GM11168 (cell line): Measurements from ENCODE around the gene BCL6.

Source experiments
- in situ Hi-C: fragments of 300-500 bp; cut with MboI; formaldehyde crosslinking; loops from one replicate; pipeline ENCODE4 v1.12.0; 2022; ENCODE audit warnings: low sequenced_read_pairs; ENCODE audit not compliant: unreplicated experiment

BCL6 gene

DNA sequence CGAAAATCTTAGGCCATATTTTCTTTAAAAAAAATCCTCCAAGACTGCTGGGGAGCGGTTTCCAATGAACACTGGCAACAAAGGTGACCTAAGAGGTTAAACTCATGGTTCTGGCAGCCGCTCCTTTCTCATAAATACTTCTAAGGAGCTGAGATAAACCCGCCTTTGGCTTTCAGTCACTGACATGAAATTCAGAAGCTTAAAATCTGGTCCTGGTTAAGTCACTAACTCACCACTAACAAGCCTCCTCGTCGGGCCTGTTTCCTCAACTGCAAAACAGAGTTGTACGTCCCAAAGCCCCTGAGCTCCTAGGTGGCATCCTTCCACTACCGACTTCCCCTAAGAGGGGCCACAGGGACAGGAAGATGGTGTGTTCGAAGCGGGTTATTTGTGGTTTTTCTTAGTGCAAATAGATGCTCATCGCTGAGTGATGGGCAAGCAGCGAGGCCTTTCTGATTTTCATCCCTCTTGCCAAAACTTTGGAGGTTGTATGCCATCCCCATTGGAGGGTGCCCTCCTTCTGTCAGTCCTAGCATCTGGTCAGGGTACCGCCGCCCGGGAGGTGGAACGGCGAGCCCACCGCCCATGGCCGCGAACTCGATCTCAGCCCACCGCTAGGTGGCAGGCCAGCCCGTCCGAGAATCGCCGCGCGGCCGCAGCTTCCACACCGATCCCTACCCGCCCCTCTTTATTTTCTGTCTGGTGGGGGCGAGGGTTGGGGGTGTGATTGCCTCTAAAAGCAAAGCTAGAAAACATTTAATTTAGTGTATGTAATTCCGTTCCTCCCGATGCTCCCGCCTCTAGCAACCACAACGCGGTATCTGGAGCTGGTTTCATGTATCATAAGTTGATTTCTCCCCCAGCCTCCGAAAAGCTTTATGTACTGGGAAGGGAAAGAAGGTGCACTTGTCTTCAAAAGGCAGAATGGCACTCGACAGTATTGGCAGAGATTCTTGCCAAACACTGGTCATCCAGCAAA lies 4.6 kb downstream of the BCL6 start:
- in situ Hi-C loops = loop anchor here (5.0 to 25.0 kb wide), 2 partner anchors 1012 to 1397 kb away; no protein-coding TSS in a partner anchor

DNA sequence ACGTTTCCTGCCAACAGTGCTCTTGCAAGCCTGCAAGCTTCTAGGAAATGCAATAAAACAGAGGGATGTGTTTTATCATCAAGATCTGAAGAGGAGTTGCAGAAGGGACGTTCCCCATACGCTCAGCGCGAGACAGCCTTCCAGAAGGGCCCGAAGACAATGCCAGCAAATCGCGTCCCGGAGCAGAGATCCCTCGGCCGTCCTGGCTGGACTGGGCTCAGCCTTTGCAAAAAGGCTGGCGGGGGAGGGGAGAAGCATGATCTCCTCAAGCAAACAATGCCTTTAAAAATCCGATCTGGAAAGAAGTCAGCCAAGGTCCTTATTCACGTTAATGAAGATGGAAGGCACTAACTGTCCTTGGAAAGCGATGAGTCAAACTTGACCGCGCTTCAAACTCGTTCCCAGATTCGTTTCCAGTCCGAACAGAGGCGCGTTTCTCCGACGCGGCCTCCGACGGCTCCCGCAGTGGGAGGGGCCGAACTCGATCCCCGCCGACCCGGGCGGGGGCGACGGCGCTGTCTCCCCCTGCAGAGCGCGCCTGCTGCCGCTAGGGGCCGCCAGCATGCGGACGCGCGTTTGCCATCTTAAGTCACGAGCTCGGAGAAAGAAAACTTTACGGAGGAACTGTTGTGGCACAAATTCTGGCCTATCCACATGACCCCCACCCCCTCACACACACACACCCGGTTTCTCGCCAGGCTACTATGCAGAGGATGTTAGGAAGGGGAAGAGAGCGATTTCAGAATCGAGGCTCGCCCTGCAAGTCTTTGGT lies 5.5 kb downstream of the BCL6 start:
- in situ Hi-C loops = loop anchor here (5.0 to 25.0 kb wide), 3 partner anchors 1013 to 1398 kb away; no protein-coding TSS in a partner anchor

- in situ Hi-C loops = loop anchor here (5.0 to 25.0 kb wide), 2 partner anchors 1218 to 1398 kb away; no protein-coding TSS in a partner anchor
Measured at GRCh38 chr3:187739094-187739560, 6.1 kb downstream of the BCL6 start.

DNA sequence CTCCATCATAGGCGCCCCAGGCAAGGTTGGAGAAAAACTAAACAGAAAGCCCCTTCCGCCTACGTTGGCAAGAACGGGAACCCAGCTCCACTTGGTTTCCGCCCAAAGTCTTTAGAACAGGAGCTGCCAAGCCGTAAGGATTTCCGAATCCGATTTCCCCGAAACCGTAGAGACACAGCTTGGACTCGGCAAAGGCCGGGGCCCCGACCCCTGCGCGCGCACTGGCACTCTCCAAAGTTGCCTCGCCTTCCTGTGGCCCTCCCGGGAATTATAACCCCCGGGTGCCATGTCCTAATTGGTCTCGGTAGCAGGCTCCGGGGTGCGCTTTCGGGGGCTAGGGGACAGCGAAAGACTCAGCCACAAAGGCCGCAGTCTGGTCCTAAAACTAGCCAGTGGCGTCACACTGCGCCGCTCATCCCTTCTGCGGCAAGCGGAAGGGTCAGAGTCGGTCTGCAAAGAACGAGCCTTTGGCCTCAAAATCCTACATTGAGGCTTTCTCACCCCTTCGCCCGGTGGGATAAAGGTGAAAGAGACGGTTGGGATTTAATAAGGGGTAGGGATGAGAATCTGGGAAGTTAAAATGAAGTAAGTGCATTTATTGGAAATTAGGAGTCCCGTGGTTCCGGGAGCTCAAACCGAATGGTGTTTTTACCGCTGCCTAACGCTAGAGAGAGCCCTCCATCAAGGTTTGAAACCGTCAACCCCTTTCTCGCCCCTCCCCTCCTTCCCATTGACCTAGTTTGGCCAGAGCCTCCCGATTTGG lies 6.8 kb downstream of the BCL6 start:
- in situ Hi-C loops = loop anchor here (5.0 to 25.0 kb wide), 2 partner anchors 1219 to 1399 kb away; no protein-coding TSS in a partner anchor

- in situ Hi-C loops = loop anchor here (5.0 to 25.0 kb wide), 2 partner anchors 1219 to 1399 kb away; no protein-coding TSS in a partner anchor
Measured at GRCh38 chr3:187738071-187738330, 7.3 kb downstream of the BCL6 start.

DNA sequence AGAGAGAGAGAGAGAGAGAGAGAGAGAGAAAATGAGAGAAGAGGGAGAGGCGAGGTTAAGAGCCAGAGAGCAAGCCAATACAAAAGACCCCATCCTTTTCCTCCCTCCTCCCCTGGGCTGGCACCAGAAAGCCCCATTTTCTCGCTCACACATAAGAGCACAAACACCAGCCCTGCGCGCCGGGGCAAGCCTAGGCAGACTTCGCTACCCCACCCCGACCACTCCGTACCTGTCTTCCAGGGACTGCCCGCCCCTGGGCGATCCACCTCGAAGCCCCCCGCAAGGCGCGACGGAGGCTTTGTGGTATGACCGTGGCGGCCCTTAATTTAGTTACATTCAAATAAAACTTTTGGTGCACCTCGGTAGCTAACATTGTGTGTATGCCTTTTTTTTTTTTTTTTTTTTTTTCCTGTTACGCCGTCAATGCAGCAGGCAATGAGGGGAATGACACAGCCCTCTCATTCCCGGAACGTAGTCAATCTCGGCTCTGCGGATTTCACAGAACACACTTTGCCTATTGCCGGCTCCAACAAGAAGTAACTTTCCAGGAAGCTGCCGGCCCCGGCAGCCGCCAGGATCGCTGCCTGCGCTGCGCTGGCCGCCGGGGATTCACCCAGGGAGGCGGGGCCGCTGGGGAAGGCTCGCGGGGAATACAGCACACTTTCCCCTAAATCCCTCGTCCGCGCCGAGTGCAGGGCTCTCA lies 7.7 kb downstream of the BCL6 start:
- in situ Hi-C loops = loop anchor here (5.0 to 25.0 kb wide), 2 partner anchors 1220 to 1400 kb away; no protein-coding TSS in a partner anchor

- in situ Hi-C loops = loop anchor here (5.0 to 25.0 kb wide), 2 partner anchors 1220 to 1400 kb away; no protein-coding TSS in a partner anchor
Measured at GRCh38 chr3:187737006-187737367, 8.3 kb downstream of the BCL6 start.

GRCh38 chr3:187736418-187736871 lies 8.8 kb downstream of the BCL6 start:
- in situ Hi-C loops = loop anchor here (5.0 to 25.0 kb wide), 2 partner anchors 1221 to 1401 kb away; no protein-coding TSS in a partner anchor

DNA sequence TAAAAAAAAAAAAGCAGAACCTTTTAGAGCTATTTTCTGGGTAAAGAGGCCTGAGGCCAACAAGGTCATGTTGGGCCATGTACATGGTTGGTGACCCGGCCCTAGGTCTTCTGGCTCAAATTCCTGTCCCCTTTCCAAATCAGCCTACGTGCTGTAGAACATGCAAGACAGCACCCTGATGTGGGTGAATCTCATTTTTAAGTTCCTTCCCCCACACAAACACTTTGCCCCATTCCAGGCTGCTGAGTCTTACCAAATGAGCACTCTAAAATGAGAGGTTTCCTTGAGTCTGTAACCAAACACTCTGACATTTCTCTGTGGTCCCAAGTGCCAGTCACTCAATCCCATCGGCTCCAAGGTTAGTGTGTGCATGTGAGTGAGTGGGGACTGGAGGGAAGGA lies 9.4 kb downstream of the BCL6 start:
- in situ Hi-C loops = loop anchor here (5.0 to 25.0 kb wide), 2 partner anchors 1221 to 1401 kb away; no protein-coding TSS in a partner anchor

DNA sequence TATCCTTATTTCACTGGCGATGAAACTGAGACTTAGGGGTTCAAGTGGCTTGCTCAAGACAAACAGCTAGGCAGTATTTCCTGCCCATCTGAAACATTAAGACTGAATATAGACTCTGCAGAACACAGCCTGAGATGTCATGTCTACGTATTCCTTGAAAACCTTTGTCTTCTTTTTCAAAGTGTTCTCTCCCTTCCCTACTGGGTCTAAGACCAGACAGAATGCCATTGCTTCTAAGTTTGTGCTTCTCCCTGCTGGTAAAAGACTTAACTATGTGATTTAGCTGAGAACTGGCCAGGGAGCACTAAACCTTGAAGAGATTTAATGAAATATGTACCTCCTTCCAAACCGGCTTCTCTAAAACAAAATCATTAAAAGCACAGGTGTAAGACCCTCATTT lies 9.9 kb downstream of the BCL6 start:
- in situ Hi-C loops = loop anchor here (5.0 to 25.0 kb wide), 2 partner anchors 1222 to 1402 kb away; no protein-coding TSS in a partner anchor

DNA sequence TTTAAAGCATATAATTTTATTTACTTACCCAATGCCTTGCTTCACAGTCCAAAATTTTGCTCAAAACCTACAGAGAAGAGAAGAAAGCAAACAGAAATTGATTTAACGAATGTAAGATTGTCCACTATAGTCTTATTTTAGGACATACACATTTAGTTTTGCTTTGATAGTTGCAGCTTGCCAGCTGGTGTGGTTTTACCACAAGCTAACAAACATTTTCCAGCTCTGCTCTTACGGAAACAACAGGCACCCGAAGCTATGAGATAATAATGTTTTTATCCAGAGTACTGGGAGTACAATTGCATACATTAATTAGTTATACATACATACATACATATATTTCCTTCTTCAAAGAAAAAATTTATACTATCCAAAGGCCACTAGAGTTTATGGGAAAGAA lies 10.4 kb downstream of the BCL6 start:
- in situ Hi-C loops = loop anchor here (5.0 to 25.0 kb wide), 2 partner anchors 1222 to 1402 kb away; no protein-coding TSS in a partner anchor

DNA sequence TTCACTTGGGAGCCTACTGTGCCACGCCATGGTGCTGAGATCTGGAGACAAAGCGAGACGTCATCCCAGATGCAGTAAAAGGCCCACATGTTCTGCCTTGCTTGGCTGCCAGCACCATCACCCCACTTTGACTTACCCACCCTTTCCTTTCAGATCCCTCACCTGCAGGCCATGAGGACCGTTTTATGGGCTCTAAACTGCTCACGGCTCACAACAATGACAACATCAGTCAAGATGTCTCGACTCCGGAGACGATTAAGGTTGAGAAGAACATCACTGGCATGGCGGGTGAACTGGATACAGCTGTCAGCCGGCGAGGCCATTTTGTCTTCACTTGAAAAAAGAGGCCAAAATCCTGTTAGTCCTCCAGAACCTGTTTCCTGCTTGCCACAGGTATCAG lies 11.9 kb downstream of the BCL6 start:
- in situ Hi-C loops = loop anchor here (25.0 kb wide), 1 partner anchor 1404 kb away; no protein-coding TSS in a partner anchor

GRCh38 chr3:187729598-187729997 lies 15.7 kb downstream of the BCL6 start:
- in situ Hi-C loops = loop anchor here (25.0 kb wide), 1 partner anchor 1408 kb away; no protein-coding TSS in a partner anchor

GRCh38 chr3:187728940-187729583 lies 16.2 kb downstream of the BCL6 start:
- in situ Hi-C loops = loop anchor here (25.0 kb wide), 1 partner anchor 1408 kb away; no protein-coding TSS in a partner anchor

GRCh38 chr3:187728248-187728647 lies 17.0 kb downstream of the BCL6 start:
- in situ Hi-C loops = loop anchor here (25.0 kb wide), 1 partner anchor 1409 kb away; no protein-coding TSS in a partner anchor

- in situ Hi-C loops = loop anchor here (25.0 kb wide), 1 partner anchor 1411 kb away; no protein-coding TSS in a partner anchor
Measured at GRCh38 chr3:187726564-187726963, 18.7 kb downstream of the BCL6 start.

GRCh38 chr3:187725653-187726370 lies 19.5 kb downstream of the BCL6 start:
- in situ Hi-C loops = loop anchor here (25.0 kb wide), 1 partner anchor 1411 kb away; no protein-coding TSS in a partner anchor
